ENCODE results near the gene C10orf90.
A peak's percentile ranks its signal among the peaks of the same experiment; 100 is the strongest.

Gene C10orf90

GRCh38 chr10:126398383-126398743 is 272.1 kb downstream of the C10orf90 start (continued):
- TF ChIP-seq PATZ1 (CRISPR knock-in tag; IDR thresholded peaks at IDR 0.05; ENCODE audit: borderline replicate concordance), result no peak
- no peak for TF ChIP-seq ZC3H10 (CRISPR knock-in tag; IDR thresholded peaks at IDR 0.05)
- no peak for TF ChIP-seq TCF4 (CRISPR knock-in tag; IDR thresholded peaks at IDR 0.05; ENCODE audit: borderline replicate concordance)

GRCh38 chr10:126397640-126398382 is 272.7 kb downstream of the C10orf90 start:
- no peak for TF ChIP-seq ZFP30 (CRISPR knock-in tag; IDR thresholded peaks at IDR 0.05)
- TF ChIP-seq TCF4 (CRISPR knock-in tag; IDR thresholded peaks at IDR 0.05; ENCODE audit: borderline replicate concordance), result no peak
- 0 out of 2 replicates have a peak, but pooled peaks have one; percentile 60 for TF ChIP-seq CREB5 (CRISPR knock-in tag; IDR thresholded peaks at IDR 0.05; ENCODE audit: low read depth)
- TF ChIP-seq ZFP3 (CRISPR knock-in tag; IDR thresholded peaks at IDR 0.05), result 0 out of 2 replicates have a peak, but pooled peaks have one; percentile 28
- TF ChIP-seq CSRNP3 (CRISPR knock-in tag; IDR thresholded peaks at IDR 0.05), result no peak
- TF ChIP-seq SNAI2 (CRISPR knock-in tag; IDR thresholded peaks at IDR 0.05), result no peak
- TF ChIP-seq ZNF70 (CRISPR knock-in tag; IDR thresholded peaks at IDR 0.05), result no peak
- TF ChIP-seq PATZ1 (CRISPR knock-in tag; IDR thresholded peaks at IDR 0.05; ENCODE audit: borderline replicate concordance), result peak; percentile 98; the same call in 1 of the 2 replicates
- TF ChIP-seq TSHZ2 (CRISPR knock-in tag; IDR thresholded peaks at IDR 0.05), result no peak
- TF ChIP-seq PPARA (CRISPR knock-in tag; IDR thresholded peaks at IDR 0.05; ENCODE audit: borderline replicate concordance), result no peak
- TF ChIP-seq CSDC2 (CRISPR knock-in tag; IDR thresholded peaks at IDR 0.05), result peak; percentile 48; the same call in 1 of the 2 replicates
- no peak for TF ChIP-seq OSR1 (CRISPR knock-in tag; IDR thresholded peaks at IDR 0.05)
- TF ChIP-seq BACH2 (CRISPR knock-in tag; IDR thresholded peaks at IDR 0.05; ENCODE audit: borderline replicate concordance), result no peak
- TF ChIP-seq GLIS3 (CRISPR knock-in tag; IDR thresholded peaks at IDR 0.05), result no peak
- TF ChIP-seq ARNTL (CRISPR knock-in tag; IDR thresholded peaks at IDR 0.05; ENCODE audit: borderline replicate concordance, low read depth), result no peak
- TF ChIP-seq RARB (CRISPR knock-in tag; IDR thresholded peaks at IDR 0.05), result no peak
- TF ChIP-seq ZC3H10 (CRISPR knock-in tag; IDR thresholded peaks at IDR 0.05), result no peak
- no peak for TF ChIP-seq POU6F1 (CRISPR knock-in tag; IDR thresholded peaks at IDR 0.05; ENCODE audit: borderline replicate concordance, low read depth)
- TF ChIP-seq ISL1 (CRISPR knock-in tag; IDR thresholded peaks at IDR 0.05), result peak; percentile 62
- no peak for TF ChIP-seq ZNF8 (CRISPR knock-in tag; IDR thresholded peaks at IDR 0.05)
- no peak for TF ChIP-seq TOX (CRISPR knock-in tag; IDR thresholded peaks at IDR 0.05; ENCODE audit: borderline replicate concordance)

More at GRCh38 chr10:126397640-126398382, 272.7 kb downstream of the C10orf90 start:
- peak; percentile 95 for ATAC-seq
